ENCODE data around the gene APOBEC3F.

Gene APOBEC3F

DNA sequence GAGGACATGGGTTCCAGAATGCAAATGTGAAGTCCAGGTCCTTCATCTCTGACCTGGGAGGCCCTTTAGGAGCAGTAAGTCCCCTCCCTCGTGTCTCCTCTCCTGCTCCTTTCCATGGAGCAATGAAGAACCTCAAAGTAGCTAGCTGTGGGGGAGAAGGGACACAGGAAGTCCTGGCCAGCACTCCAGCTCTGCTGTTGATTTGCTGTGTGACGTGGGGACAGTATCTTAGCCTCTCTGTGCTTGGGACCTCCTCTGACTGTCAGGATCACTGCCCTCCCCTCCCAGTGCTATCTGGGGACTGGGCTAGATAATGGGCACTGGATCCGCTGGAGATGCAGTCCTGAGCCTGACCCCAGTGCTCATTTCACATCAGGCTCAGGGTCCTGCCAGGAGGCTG lies 55.3 kb downstream of the APOBEC3F start:
- DNase-seq = no peak

GRCh38 chr22:39097098-39098020 lies 56.7 kb downstream of the APOBEC3F start, which contains the start of gene APOBEC3H:
APOBEC3H (plus strand) TSS chr22:39097244; CDS start chr22:39100279, 3,035 bp downstream.
- DNase-seq = peak; percentile 40 to 65 (median 56)

DNA sequence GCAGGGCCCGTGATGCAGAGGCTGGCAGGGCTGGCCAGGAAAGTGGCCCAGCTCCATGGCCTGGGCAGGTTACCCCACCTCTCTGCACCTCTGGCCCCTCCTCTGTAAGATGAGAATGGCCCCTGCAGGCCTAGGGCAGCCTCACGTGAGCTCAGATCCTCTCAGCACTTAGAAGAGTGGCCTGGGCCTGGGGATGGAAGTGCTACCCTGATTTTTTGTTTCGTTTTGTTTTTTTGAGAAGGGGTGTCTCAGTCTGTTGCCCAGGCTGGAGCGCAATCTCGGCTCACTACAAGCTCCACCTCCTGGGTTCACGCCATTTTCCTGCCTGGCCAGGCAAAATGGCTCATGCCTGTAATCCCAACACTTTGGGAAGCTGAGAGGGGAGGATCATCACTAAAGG lies 57.4 kb downstream of the APOBEC3F start:
- no peak for DNase-seq

DNA sequence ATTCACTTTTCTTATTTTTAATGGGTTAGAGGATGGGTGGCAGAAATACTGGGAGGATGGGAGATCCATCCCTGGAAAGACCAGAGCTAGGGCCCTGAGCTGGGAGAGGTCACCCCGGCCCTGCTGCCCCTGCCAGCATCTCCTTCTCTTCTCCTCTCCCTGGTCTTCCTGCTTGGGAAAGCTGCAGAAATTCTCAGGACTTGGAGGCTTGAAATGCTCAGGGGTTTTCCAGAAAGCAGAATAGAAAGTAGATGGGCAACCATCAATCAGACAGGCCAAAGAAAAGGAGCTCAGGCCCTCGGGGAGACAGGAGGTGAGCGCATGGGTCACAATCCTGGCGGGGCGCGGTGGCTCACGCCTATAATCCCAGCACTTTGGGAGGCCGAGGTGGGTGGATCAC lies 57.9 kb downstream of the APOBEC3F start:
- no peak for DNase-seq

- no peak for DNase-seq
These were observed 60.6 kb downstream of the APOBEC3F start for GRCh38 chr22:39101226-39101625.

DNA sequence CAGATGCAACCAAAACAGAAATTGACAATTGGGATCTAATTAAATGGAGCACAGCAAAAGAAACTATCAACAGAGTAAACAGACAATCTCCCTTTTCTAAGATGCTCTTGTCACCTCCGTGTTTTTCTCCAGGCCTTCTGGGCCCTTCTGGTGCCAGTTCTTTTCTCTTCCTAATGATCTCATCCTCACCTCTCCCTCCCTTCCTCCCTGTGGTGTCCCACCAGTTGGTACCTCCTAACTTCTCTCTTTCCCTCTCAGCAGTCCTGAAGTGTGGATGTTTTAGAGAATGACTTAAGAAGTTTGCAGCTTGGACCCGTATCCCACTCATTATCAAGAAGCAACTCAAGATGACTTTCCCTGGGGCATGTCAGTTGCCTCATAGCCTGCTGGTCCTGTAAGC lies 62.8 kb downstream of the APOBEC3F start:
- no peak for DNase-seq
